NAMALWA (cell line): ENCODE data around the gene OR51I1.
A peak's percentile ranks its signal among the peaks of the same experiment; 100 is the strongest.

Experiments
- DNase-seq: peaks from one replicate; pipeline ENCODE4 v3.0.0-alpha.2; 2015; ENCODE audit warnings: low spot score

Gene OR51I1, protein sequence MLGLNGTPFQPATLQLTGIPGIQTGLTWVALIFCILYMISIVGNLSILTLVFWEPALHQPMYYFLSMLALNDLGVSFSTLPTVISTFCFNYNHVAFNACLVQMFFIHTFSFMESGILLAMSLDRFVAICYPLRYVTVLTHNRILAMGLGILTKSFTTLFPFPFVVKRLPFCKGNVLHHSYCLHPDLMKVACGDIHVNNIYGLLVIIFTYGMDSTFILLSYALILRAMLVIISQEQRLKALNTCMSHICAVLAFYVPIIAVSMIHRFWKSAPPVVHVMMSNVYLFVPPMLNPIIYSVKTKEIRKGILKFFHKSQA

DNA sequence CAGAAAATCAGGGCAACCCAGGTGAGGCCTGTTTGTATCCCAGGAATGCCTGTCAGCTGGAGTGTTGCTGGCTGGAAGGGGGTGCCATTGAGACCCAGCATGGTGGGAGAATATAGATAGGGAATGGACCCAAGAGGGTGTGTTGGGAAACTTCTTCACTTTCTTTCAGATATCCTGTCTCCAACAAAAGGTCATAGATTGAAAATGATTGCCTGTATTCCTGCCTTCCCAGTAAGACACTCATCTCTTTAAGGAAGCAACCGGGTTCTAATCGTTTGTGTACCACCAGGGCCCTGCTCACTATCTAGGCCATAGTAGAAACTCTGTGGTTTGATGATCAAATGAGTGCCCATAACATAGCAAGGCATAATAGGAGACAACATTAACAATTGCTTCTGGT is at the start of gene OR51I1:
OR51I1 (minus strand) TSS at position 101 of the 400 bp plus-strand sequence; CDS start at position 101, 0 bp downstream.
- no peak for DNase-seq

DNA sequence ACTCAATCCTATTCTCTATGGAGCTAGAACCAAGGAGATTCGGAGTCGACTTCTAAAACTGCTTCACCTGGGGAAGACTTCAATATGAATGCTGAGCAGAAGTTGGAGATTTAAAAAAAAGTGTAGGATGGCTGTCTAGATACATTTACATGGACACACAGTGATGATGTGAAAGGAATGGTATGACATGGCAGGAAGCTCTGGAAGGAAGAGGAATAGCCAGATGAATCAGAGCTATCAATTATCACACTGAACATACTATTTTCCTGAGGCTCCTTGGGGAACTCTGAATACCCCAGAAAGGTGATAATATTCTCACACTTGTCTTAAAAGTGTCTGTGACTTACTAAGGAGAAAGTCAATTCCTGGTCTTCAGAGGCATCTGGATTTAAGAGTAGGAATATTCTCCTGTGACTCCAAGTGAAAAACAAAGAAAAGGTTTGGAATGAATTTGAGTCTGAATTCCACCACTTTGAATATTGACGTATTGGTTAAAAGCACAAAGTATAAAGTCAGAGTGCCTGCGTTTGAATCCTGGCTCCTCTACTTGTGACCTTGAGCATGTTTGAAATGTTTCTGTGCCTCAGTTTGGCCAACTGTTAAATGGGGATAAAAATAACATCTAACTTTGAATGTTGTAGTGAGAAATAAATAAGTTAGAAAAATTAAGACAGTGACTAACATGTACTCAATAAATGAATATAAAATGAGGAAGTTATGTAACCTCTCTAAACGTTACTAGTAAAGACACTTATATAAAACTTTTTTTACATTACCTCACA is 48.5 kb upstream of the OR51I1 start:
- DNase-seq, result no peak

DNA sequence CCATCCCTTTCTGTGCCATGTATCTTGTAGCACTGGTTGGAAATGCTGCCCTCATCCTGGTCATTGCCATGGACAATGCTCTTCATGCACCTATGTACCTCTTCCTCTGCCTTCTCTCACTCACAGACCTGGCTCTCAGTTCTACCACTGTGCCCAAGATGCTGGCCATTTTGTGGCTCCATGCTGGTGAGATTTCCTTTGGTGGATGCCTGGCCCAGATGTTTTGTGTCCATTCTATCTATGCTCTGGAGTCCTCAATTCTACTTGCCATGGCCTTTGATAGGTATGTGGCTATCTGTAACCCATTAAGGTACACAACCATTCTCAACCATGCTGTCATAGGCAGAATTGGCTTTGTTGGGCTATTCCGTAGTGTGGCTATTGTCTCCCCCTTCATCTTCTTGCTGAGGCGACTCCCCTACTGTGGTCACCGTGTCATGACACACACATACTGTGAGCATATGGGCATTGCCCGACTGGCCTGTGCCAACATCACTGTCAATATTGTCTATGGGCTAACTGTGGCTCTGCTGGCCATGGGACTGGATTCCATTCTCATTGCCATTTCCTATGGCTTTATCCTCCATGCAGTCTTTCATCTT is 47.6 kb upstream of the OR51I1 start:
- no peak for DNase-seq

DNA sequence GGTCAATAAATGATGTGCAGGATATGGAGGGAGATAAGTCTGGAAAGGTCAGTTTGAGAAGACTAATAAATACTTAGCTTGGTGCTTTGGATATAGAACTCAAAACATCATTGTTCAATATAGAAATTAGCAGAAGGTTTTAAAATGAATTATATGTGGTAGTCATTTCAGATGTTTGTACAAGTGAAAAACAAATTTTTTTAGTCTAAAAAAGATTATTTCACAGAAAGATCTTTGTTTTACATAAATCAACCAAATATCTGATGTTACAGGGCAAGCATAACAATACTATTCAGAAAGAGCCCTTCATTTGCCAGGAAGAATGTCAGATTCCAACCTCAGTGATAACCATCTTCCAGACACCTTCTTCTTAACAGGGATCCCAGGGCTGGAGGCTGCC is 47.1 kb upstream of the OR51I1 start, which contains the start of gene OR52D1:
OR52D1 (plus strand) TSS at position 301 of the 400 bp plus-strand sequence; CDS start at position 323, 22 bp downstream.
- no peak for DNase-seq

DNA sequence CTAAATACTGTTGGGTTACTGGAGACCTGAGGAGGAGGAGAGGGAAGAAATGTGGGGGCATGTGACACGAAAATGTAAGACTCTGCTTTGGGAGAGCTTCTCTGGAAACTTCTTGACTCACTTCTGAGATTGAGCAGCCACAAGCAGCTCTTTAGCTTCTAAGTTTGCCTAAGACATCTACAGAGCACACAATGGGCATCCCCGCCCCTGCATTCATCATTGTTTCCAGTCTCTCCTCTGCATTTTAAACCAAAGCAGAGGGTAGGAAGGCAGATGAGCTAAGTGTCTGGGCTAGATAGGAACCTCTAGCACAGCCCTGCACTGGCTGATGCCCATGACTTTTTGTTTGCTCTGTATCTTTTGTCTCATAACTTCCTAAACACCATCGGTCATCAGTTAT is 45.1 kb upstream of the OR51I1 start:
- no peak for DNase-seq

DNA sequence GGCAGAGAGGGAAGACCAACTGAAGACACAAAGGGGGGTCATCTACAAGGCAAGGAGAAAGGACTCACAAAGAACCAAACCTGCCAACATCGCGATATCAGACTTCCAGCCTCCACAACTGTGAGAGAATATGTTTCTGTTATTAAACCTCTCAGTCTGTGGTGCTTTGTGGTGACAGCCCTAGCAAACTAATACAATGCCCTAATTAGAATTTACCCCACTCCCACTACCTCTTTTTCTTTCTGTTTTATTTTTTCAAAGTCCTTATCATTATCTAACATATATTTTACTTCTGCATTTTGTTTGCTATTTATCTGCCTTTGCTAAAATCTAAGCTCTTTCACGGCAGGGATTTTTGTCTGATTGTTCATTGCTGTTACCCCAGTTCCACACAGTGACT is 44.7 kb upstream of the OR51I1 start:
- DNase-seq, result no peak

DNA sequence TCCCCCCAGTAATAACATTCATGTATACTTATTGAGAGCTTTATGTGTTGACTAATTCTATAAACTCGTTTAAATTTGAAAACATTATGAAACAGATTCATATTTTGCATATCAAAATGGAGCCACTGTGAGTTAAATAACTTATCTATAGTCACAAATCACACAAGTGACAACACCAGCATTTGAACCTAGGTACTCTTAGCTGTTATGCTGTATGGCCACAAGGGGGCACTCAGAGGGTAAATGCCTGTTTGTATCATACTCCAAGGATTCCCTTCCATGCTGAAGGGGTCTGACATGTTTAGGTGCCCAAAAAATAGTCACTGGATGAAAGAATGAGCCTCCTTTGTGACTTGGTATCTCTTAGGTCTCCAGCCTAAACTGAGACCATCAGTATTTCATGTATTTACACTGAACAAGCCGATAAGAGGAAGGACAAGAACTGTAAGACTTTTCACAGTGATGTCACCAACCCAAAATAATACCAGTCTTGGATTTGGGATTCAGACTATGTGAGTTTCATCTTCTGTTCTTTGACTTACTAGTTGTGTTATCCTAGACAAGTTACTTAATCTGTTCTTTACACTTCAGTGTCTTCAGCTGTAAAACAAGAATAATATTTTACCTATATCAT is 35.0 kb upstream of the OR51I1 start:
- peak; percentile 60 for DNase-seq

DNA sequence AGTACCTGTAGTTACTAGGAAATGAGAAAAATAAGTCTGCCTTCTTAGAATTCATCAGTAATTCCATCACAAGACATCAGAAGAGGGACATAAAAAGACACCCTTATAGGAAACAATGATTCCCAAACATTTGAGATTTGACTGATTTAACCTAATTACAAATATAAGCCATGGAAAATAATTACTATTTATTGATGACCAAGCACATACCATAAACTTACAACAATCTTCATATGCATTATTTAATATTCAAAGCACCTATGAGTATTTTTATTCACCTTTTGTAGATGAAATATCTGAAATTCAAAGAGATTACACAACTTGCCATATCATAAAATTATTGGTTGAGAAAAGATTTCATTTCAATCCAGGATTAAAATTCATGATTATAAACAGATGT is 32.6 kb upstream of the OR51I1 start:
- no peak for DNase-seq

DNA sequence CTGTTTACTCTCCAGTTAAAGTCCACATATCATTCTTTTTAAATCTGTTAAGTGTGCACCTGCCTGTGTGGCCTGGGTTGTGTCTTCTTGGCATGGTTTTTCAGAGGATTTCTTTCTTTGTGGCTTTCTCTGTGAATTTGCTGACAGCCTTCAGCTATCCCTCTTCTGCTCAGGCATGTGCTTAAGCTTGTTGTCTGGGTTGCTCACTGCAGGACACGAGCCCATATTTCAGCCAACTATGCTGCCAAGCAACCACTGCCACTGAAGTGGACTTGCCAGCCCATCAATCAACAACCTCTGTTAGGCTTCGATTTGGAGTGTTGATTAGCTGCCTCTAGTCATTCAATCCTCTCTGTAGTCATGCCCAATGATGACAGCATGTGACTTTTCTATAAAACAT is 26.2 kb upstream of the OR51I1 start:
- no peak for DNase-seq

DNA sequence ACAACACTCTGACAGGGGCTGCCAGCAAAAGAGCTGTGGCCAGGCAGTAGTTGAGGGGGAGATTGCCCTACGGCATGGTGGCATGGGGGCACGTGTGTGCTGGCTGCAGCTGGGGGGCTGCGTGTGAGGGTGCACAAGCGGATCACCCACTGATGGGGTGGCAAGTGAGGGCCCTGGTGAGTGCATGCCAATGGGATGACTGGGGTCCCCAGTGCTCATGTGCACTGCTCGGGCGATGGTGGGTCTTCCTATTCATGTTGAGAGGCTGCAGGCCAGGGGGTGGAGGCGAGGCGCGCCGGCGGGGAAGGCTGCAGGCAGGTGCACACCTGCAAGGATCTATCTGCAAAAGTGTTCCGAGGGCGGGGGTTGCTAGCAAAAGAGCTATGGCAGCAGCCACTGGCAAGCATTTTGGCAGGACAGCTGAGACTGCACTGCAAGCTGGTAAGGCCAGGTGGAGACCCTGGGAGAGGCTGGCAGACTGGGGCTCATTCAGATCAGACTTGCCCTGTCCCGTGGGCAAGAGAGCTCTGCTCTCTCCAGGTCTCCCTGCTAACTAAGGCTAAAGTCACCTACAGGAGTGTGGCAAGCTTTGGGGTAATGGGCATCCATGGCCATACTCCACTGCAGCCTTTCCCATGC is 19.8 kb upstream of the OR51I1 start:
- DNase-seq, result no peak

DNA sequence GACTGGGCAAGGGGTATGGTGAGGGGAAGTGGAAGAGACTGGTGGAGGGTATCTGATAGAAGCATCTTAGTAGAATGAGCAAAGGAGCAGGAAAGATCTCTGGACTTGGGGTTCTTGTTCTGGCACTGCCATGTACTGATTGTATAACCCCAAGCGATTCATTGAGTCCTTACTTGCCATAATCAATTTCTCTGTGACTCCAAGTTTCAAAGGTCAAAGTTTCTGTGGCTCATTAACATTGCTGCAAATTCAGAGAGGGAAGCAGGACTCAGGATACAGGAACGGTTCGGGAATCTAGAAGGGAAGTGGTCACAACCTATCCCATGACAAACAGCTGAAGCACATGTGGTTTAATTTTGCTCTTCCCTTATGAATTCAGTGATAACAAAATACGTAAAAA is 8.1 kb upstream of the OR51I1 start:
- DNase-seq, result no peak

DNA sequence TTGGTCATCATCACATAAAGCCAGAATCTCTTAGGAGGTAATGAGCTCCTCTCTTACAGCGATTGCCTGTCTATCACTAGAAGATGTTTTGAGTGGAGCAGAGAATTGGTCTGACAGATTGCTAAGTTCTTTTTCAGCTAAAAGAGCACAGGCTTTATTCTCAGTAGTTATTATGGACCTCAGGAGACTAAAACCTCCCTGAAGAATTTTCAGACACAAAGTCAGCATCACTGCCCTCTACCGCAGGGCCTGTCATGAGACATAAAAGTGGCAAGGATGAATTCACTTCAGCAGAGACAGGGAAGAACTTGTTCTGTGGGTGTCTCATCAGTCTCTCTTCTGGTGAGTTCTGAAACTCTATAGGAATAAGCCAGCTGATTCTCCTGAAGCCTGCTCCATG is 7.7 kb upstream of the OR51I1 start, which contains the start of gene OR51I2:
OR51I2 (plus strand) TSS at position 301 of the 400 bp plus-strand sequence. CDS start 4,166 bp downstream, outside the sequence.
- DNase-seq, result no peak

DNA sequence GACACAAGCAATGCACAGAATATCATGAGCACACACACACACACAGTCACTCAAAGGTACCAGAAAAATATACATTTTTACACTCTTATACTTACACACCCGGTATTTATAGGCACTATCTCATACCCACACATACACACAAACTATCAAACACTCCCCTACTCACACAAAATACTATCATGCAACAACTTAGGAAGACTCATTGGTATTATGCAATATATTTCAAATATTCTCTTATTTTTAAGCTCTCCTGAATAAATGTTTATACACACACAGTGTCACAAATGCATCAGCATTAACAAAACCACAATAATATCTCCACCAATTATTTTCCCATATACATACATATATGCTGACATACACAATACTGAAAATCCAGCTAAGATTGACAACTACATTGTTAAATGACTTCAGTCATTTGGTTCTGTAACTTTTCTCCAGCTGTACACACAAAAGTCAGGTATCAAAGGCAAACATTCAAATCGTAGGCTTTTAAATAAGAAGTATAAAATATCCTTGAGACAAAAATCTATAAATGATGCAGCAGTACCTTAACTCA is 2.6 kb upstream of the OR51I1 start:
- no peak for DNase-seq

DNA sequence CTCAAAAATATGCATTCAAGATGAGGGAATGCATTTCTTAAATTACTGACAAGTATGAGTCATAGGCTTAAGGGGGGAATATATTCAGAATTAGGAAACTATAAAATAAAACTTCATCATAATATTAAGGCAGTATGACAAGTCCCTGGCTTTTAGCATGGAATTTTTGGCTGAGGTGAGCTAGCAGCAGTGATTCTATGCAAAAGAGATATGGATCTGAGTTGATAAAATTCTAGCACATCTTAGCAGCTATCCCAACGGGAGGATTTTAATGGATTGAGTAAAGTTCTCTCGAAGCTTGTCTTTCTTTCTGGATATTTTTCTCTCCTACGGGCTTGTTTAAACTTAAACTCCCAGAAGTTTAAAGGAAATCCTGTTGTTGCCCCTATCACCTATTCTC is 18.2 kb downstream of the OR51I1 start:
- DNase-seq, result no peak

DNA sequence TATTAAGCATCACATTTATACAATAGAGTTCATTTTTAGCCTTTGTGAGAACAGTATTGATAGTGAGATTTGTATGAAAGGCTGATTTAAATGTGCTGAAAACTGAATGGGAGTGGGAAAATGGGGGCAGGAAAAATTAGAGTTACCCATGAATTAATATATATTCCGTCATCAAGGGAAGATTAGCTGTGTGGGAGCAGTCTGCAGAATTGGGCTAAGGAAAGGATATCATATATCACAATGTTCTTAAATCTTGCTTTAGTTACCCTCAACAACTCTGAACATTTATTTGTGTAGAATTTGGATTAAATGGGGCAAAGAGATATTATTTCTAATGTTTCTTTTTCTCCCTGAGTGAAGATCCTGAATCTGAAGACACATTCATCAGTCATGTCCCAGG is 19.5 kb downstream of the OR51I1 start, which contains the start of gene OR51Q1:
OR51Q1 (plus strand) TSS at position 301 of the 400 bp plus-strand sequence; CDS start at position 391, 90 bp downstream.
- no peak for DNase-seq

DNA sequence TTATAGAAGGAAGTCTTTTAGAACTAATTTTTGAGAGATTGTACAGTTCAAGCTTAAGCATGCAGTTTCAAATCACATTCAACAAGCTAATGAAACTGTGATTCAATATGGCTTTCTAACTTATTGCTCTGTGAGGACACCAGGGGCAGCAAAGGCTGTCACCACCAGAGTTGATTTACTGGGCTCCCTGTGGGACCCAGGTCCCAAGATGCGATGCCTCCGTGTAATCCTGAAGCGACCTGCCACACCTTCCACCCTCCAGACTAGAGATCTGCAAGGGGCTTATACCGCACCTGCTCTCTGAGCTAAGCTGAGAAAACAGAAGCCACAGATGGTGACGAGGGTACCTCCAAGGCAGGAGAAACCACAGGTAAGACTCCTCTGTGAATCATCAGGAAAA is 20.3 kb downstream of the OR51I1 start:
- DNase-seq, result no peak

DNA sequence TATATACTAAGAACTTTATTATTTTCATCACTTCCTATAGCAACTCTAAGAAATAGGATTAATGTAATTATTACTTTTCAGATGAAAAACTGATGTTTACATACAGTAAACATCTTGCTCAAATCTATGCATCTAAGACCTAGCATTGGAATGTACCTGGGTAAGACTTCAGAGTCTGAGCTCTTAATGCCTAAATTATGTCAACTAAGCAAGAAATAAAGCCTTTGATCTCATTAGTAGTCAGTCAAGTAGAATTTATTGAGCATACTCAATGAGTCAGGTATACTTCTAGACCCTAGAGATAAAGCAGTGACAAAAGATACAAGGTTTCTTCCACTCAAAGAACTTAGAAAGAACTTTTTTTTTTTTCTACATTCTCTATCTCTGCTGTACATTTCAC is 36.1 kb downstream of the OR51I1 start:
- DNase-seq, result no peak

DNA sequence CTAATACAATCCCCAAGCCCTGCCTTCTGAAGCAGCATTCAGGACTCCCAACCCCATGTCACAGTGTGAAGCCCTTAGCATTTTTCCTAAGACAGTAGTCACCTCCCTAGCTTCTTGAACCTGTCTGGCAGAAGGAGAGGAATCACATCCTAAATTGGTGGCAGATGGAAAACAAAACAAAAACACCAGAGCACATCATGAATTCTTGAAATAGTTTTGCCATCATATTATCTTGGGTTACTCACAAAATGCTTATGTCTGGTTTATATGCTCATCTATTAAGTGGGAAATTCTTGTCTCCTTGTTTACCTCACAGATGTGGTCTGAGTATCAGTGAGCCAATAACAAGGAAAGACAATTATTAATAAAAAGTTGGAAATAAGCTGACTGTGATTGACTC is 42.4 kb downstream of the OR51I1 start:
- no peak for DNase-seq

DNA sequence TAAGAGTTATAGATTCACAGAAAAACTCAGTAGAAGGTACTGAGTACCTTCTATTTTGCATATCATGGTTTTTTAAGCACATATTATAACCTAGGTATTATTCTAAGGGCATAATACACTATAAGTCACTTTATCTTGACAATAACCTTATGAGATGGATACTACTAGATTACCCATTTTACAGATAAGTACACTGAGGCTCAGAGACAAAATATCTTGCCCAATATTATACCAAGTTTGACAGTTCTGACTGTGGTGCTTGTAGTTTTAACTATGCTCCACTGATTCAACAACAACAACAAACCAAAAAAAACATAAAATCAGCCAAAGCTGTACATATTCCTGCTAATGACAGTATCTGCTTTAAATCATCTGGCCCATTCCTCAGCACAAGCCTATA is 47.2 kb downstream of the OR51I1 start:
- no peak for DNase-seq
